Posterior cingulate gyrus (tissue), 11 donors: ENCODE measurements around the gene EGLN3.

Experiments used
- DNase-seq, 10 donors: peaks; one replicate each; pipeline versions ENCODE4 v3.0.0 to v3.0.0-alpha.2; 2020 to 2021; ENCODE audit warnings: mixed read lengths in 3 of 10
- intact Hi-C: fragments of 100-400 bp; cut with DNase I; formaldehyde crosslinking; loops from one replicate; pipeline ENCODE4 v1.15.1; 2023

The EGLN3 gene

DNA sequence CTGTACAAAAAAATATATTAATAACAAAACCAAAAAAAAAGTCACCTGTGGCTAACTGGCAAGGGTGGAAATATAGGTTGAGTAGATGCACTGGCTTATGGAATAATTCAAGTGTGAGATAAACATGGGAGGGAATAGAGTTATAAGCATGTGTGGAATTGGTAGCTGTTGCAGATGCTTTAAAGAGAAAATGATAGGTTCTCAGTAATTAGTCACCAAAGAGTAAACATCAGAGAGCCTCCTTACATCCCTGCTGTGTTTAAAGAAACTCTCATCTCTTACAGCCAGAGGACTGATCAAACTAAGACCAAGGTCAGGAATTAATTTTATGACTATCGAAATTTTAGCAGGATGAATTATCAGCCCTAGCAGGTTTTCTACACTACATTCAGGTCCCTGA is 70.5 kb downstream of the EGLN3 start:
- DNase-seq = no peak
- intact Hi-C loops = no loop called here

DNA sequence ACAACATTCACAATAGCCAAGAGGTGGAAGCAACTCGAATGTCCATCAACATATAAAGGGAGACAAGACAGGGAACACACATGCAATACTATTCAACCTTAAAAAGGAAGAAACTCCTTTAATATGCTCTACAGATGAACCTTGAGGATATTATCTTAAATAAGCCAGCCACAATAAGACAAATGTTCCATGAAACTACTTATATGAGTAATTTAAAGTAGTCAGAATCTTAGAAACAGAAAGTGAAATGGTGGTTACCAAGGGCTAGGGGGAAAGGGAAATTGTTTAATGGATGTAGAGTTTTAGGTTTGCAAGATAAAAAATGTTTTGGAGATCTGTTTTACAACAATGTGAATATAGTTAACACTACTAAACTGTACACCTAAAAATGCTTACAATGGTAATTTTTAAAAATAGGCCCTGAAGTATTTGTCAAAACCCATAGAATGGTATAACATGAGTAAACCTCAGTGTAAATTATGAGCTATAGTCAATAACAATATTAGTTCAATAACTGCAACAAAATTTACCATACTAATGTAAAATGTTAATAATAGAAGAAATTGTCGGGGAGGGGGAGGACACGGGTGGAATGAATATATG is 71.1 kb downstream of the EGLN3 start:
- no peak for DNase-seq
- intact Hi-C loops = no loop called here

DNA sequence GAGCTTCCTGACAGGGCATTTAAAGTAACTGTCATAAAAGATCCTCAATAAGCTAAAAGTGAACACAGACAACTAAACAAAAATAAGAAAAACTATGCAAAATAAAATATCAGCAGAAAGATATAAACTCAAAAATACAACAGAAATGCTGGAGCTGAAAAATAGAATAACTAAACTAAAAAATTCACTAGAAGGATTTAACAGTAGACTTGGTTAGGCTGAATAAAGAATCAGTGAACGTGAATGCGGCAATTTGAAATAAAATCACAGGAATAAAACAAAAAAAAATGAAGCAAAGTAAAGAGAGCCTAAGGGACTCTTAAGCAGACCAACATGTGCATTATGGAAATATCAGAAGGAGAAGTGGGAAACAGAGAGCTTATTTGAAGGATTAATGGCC is 74.6 kb downstream of the EGLN3 start:
- no peak for DNase-seq
- intact Hi-C loops = no loop called here
